ENCODE results near the gene TRIM26. TPM values are rescaled to one million over a fixed set of nuclear protein-coding genes. Genes with fewer than 3 reads are reported as not detected.

The TRIM26 gene
- total and polyA plus RNA-seq, 2 experiments from 2014 or later, result 18.0 to 24.4 TPM

GRCh38 chr6:30244560-30244959 is 31.4 kb upstream of the TRIM26 start:
- H3K4me3 ChIP-seq, result no peak overlapping the region
- H3K27me3 ChIP-seq, result no peaks in the 10 kb centered on the region
- no peak for DNase-seq (ENCODE audit: low read depth in 1 of 2, low spot score in 1 of 2)
- no peak overlapping the region for H3K27ac ChIP-seq
- TF ChIP-seq CTCF (IDR thresholded peaks at IDR 0.05; ENCODE audit: low read depth, low read length), result no peak
- no peaks in the 10 kb centered on the region for H3K4me1 ChIP-seq (ENCODE audit: low read depth)
- H3K9me3 ChIP-seq (ENCODE audit: low read depth), result no peaks in the 10 kb centered on the region
- H3K36me3 ChIP-seq, result no peaks in the 10 kb centered on the region

GRCh38 chr6:30238178-30238795 is 25.1 kb upstream of the TRIM26 start:
- peak in 1 of 2 donors; percentile 42 for DNase-seq (ENCODE audit: low read depth in 1 of 2, low spot score in 1 of 2)
- no peaks in the 10 kb centered on the region for H3K9me3 ChIP-seq (ENCODE audit: low read depth)
- H3K27me3 ChIP-seq, result peaks cover 6% of the 10 kb centered on the region
- TF ChIP-seq CTCF (IDR thresholded peaks at IDR 0.05; ENCODE audit: low read depth, low read length), result peak; percentile 40
- no peaks in the 10 kb centered on the region for H3K4me1 ChIP-seq (ENCODE audit: low read depth)
- H3K36me3 ChIP-seq, result no peaks in the 10 kb centered on the region
- no peak overlapping the region for H3K27ac ChIP-seq
- no peak overlapping the region for H3K4me3 ChIP-seq

GRCh38 chr6:30234356-30234755 is 21.1 kb upstream of the TRIM26 start:
- H3K27me3 ChIP-seq, result peaks cover 6% of the 10 kb centered on the region
- no peaks in the 10 kb centered on the region for H3K4me1 ChIP-seq (ENCODE audit: low read depth)
- H3K36me3 ChIP-seq, result no peaks in the 10 kb centered on the region
- H3K4me3 ChIP-seq, result no peak overlapping the region
- TF ChIP-seq CTCF (IDR thresholded peaks at IDR 0.05; ENCODE audit: low read depth, low read length), result no peak
- no peaks in the 10 kb centered on the region for H3K9me3 ChIP-seq (ENCODE audit: low read depth)
- no peak overlapping the region for H3K27ac ChIP-seq
- DNase-seq (ENCODE audit: low read depth in 1 of 2, low spot score in 1 of 2), result peak in 1 of 2 donors; percentile 30

GRCh38 chr6:30231067-30231466 is 17.9 kb upstream of the TRIM26 start:
- Histone ChIP-seq H3K4me3 (no peak overlapping the region), H3K27me3 (peaks cover 6% of the 10 kb centered on the region), H3K9me3 (ENCODE audit: low read depth) (no peaks in the 10 kb centered on the region), H3K27ac (no peak overlapping the region), H3K4me1 (ENCODE audit: low read depth) (no peaks in the 10 kb centered on the region), H3K36me3 (no peaks in the 10 kb centered on the region)
- no peak for TF ChIP-seq CTCF (IDR thresholded peaks at IDR 0.05; ENCODE audit: low read depth, low read length)
- no peak for DNase-seq (ENCODE audit: low read depth in 1 of 2, low spot score in 1 of 2)

GRCh38 chr6:30227763-30228487 is 14.7 kb upstream of the TRIM26 start:
- DNase-seq (ENCODE audit: low read depth in 1 of 2, low spot score in 1 of 2), result no peak

More at GRCh38 chr6:30227763-30228487, 14.7 kb upstream of the TRIM26 start:
- no peak for TF ChIP-seq CTCF (IDR thresholded peaks at IDR 0.05; ENCODE audit: low read depth, low read length)
- no peaks in the 10 kb centered on the region for H3K9me3 ChIP-seq (ENCODE audit: low read depth)
- no peak overlapping the region for H3K4me3 ChIP-seq
- no peaks in the 10 kb centered on the region for H3K36me3 ChIP-seq
- H3K27me3 ChIP-seq, result no peaks in the 10 kb centered on the region
- no peaks in the 10 kb centered on the region for H3K4me1 ChIP-seq (ENCODE audit: low read depth)
- H3K27ac ChIP-seq, result no peak overlapping the region

Measured in cardiac muscle cell (in vitro differentiated cells and primary cell).